OCI-LY7 (cell line): ENCODE results near the gene DMD.

Experiments used
- CTCF ChIP-seq: fragments of 200-600 bp; sonication (generic); conservative IDR thresholded peaks from 2 replicates; pipeline ENCODE4 v1.5.1; 2014; ENCODE audit warnings: mild to moderate bottlenecking, antibody characterized with exemption, low read length, moderate library complexity, mixed read lengths
- EZH2phosphoT487 ChIP-seq: fragments of 200-600 bp; sonication (generic); IDR thresholded peaks from 2 replicates; pipeline ENCODE4 v1.6.1; 2018; ENCODE audit warnings: low read depth, borderline replicate concordance, mild to moderate bottlenecking, mixed run types, antibody characterized with exemption, low read length, moderate library complexity, mixed read lengths

GRCh38 chrX:31845003-31845402 lies 1366.3 kb downstream of the DMD start:
- TF ChIP-seq CTCF (no peak), EZH2phosphoT487 (no peak)
